Fibroblast of lung (primary cell): ENCODE data around the gene BCL11A. TPM values are rescaled to one million over a fixed set of nuclear protein-coding genes. Genes with fewer than 3 reads are reported as not detected.

ENCODE experiments used
- DNase-seq, 2 donors: peaks; one replicate each; pipeline versions ENCODE4 v3.0.0 to v3.0.0-alpha.2; 2010; ENCODE audit warnings: low read depth in 2 of 2
- H2AFZ ChIP-seq: 2 replicates; pipeline ENCODE4 v1.5.1; 2012; ENCODE audit warnings: low read length, control low read depth, inconsistent platforms
- H3K27ac ChIP-seq: 2 replicates; pipeline ENCODE4 v1.5.1; 2011; ENCODE audit warnings: low read length, control low read depth; ENCODE audit not compliant: insufficient read depth
- H3K27me3 ChIP-seq: 2 replicates; pipeline ENCODE4 v1.5.1; 2011; ENCODE audit warnings: mild to moderate bottlenecking, low read length; ENCODE audit not compliant: control insufficient read depth, insufficient read depth
- H3K36me3 ChIP-seq: 2 replicates; pipeline ENCODE4 v1.5.1; 2011; ENCODE audit warnings: low read length; ENCODE audit not compliant: control insufficient read depth, insufficient read depth
- H3K4me1 ChIP-seq: 2 replicates; pipeline ENCODE4 v1.5.1; 2011; ENCODE audit warnings: low read length; ENCODE audit not compliant: control insufficient read depth, insufficient read depth; ENCODE audit errors: extremely low read depth
- H3K4me2 ChIP-seq: 2 replicates; pipeline ENCODE4 v1.5.1; 2011; ENCODE audit warnings: low read length, control low read depth; ENCODE audit not compliant: insufficient read depth; ENCODE audit errors: extremely low read depth
- H3K4me3 ChIP-seq, 4 experiments: fragments of 200-600 bp in 1 of 4; sonication (generic) in 1 of 4; replicated peaks in 1 of 4; 2 replicates each; pipeline ENCODE4 v1.5.1; 2011 to 2016; ENCODE audit warnings: low read length in 4 of 4, low read depth in 3 of 4, mild to moderate bottlenecking in 3 of 4, control low read depth in 2 of 4, inconsistent platforms in 1 of 4, mixed read lengths in 1 of 4; ENCODE audit not compliant: insufficient read depth in 1 of 4; ENCODE audit errors: control extremely low read depth in 1 of 4
- H3K79me2 ChIP-seq: 2 replicates; pipeline ENCODE4 v1.5.1; 2012; ENCODE audit warnings: mild to moderate bottlenecking, low read length, inconsistent platforms; ENCODE audit not compliant: control insufficient read depth, insufficient read depth
- H3K9ac ChIP-seq: 2 replicates; pipeline ENCODE4 v1.5.1; 2011; ENCODE audit warnings: mild to moderate bottlenecking, low read length, control low read depth; ENCODE audit not compliant: insufficient read depth
- H3K9me3 ChIP-seq: 2 replicates; pipeline ENCODE4 v1.5.1; 2012; ENCODE audit warnings: low read depth, low read length; ENCODE audit not compliant: control insufficient read depth, insufficient read depth
- H4K20me1 ChIP-seq: 2 replicates; pipeline ENCODE4 v1.5.1; 2011; ENCODE audit warnings: low read length; ENCODE audit not compliant: control insufficient read depth, insufficient read depth; ENCODE audit errors: extremely low read depth
- EZH2 ChIP-seq: IDR thresholded peaks from 2 replicates; pipeline ENCODE4 v1.5.1; 2012; ENCODE audit warnings: low read length, control low read depth, mild to moderate bottlenecking; ENCODE audit errors: missing control alignments
- polyA plus RNA-seq, 2 donors: library from polyadenylated mRNA; depleted of rRNA in 1 of 2; stranded (reverse) in 1 of 2; unstranded in 1 of 2; fragments of >200 nt; gene quantifications; 2 replicates each; pipeline ENCODE4 v1.2.1, GENCODE V29; 2011 to 2012; ENCODE audit warnings: missing spikeins in 1 of 2
- total RNA-seq: library from RNA; depleted of rRNA; stranded (reverse); fragments of >200 nt; gene quantifications from 2 replicates; pipeline ENCODE4 v1.2.1, GENCODE V29; 2014
- TF ChIP-seq, protein P1 (sequence below), 2 donors: IDR thresholded peaks in 1 of 2; conservative IDR thresholded peaks in 1 of 2; 1 replicate in 1 of 2; 2 replicates in 1 of 2; pipeline ENCODE4 v1.5.1; 2011 to 2012; ENCODE audit warnings: low read length in 2 of 2, control low read depth in 1 of 2, inconsistent platforms in 1 of 2, low read depth in 1 of 2, mild to moderate bottlenecking in 1 of 2

BCL11A gene
- total and polyA plus RNA-seq, 2 donors (not counting 1 experiment from before 2014, with no cell fraction given) = 0.09 to 0.17 TPM

DNA sequence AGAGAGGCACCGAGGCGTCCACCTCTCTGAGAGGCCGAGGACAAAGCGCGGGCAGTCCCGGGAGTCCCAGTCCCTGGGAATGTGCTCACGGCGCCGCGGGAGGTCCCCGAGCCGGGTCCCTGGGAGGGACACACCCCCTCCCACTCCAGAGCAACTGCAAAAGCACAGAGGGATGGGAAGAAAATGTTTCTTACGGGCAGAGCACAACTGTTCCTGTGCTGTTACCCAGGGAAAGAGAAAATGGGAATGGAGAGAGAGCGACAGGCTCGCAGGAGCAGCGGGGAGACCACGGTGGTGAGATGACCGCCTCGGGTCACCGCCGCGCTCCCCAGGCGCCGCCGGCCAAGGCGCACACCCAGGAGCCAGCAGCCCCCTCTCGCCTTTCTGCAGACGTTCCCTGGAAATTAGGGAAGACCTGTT, 1.2 kb upstream of the BCL11A start:
- Histone ChIP-seq H3K4me2 (peak overlapping the region; percentile 73), H3K27me3 (peaks cover 28% of the 10 kb centered on the region), H3K27ac (no peak overlapping the region), H3K9ac (peak overlapping the region; percentile 16), H3K4me3 (peak overlapping the region; percentile 50 to 72 (median 62)), H3K36me3 (no peaks in the 10 kb centered on the region), H3K9me3 (no peaks in the 10 kb centered on the region), H3K4me1 (peaks cover under 1% of the 10 kb centered on the region), H2AFZ (peak overlapping the region; percentile 47), H3K79me2 (no peaks in the 10 kb centered on the region), H4K20me1 (no peaks in the 10 kb centered on the region)
- TF ChIP-seq EZH2 = no peak
- TF ChIP-seq, protein P1, sequence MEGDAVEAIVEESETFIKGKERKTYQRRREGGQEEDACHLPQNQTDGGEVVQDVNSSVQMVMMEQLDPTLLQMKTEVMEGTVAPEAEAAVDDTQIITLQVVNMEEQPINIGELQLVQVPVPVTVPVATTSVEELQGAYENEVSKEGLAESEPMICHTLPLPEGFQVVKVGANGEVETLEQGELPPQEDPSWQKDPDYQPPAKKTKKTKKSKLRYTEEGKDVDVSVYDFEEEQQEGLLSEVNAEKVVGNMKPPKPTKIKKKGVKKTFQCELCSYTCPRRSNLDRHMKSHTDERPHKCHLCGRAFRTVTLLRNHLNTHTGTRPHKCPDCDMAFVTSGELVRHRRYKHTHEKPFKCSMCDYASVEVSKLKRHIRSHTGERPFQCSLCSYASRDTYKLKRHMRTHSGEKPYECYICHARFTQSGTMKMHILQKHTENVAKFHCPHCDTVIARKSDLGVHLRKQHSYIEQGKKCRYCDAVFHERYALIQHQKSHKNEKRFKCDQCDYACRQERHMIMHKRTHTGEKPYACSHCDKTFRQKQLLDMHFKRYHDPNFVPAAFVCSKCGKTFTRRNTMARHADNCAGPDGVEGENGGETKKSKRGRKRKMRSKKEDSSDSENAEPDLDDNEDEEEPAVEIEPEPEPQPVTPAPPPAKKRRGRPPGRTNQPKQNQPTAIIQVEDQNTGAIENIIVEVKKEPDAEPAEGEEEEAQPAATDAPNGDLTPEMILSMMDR (conservative IDR thresholded peaks at IDR 0.05 in 1 of 2, IDR thresholded peaks at IDR 0.05 in 1 of 2; ENCODE audit: low read depth in 1 of 2, low read length in 2 of 2) = no peak
- no peak for DNase-seq

GRCh38 chr2:60554074-60554645, 706 bp upstream of the BCL11A start:
- Histone ChIP-seq H3K36me3 (no peaks in the 10 kb centered on the region), H3K4me1 (peaks cover 2% of the 10 kb centered on the region), H2AFZ (peak overlapping the region; percentile 29), H3K4me3 (peak overlapping the region; percentile 50 to 72 (median 62)), H3K27ac (no peak overlapping the region), H3K27me3 (peaks cover 28% of the 10 kb centered on the region), H3K79me2 (no peaks in the 10 kb centered on the region), H3K9ac (peak overlapping the region; percentile 23), H3K9me3 (no peaks in the 10 kb centered on the region), H4K20me1 (no peaks in the 10 kb centered on the region), H3K4me2 (peak overlapping the region; percentile 73)
- TF ChIP-seq, protein P1 (conservative IDR thresholded peaks at IDR 0.05 in 1 of 2, IDR thresholded peaks at IDR 0.05 in 1 of 2; ENCODE audit: low read depth in 1 of 2, low read length in 2 of 2) = no peak
- TF ChIP-seq EZH2 = peak; percentile 22
- peak in 1 of 2 donors; percentile 35 for DNase-seq

GRCh38 chr2:60552851-60553494, 481 bp downstream of the BCL11A start:
- H3K4me1 ChIP-seq = peaks cover 2% of the 10 kb centered on the region
- H3K36me3 ChIP-seq = no peaks in the 10 kb centered on the region
- H3K9ac ChIP-seq = no peak overlapping the region

More at GRCh38 chr2:60552851-60553494, 481 bp downstream of the BCL11A start:
- peak in 1 of 2 donors; percentile 2 for DNase-seq
- H3K4me2 ChIP-seq = peak overlapping the region; percentile 54
- TF ChIP-seq, protein P1 (conservative IDR thresholded peaks at IDR 0.05 in 1 of 2, IDR thresholded peaks at IDR 0.05 in 1 of 2; ENCODE audit: low read depth in 1 of 2, low read length in 2 of 2) = no peak
- TF ChIP-seq EZH2 = no peak
- H3K9me3 ChIP-seq = no peaks in the 10 kb centered on the region
- H3K27me3 ChIP-seq = peaks cover 24% of the 10 kb centered on the region
- H3K79me2 ChIP-seq = no peaks in the 10 kb centered on the region
- H3K27ac ChIP-seq = no peak overlapping the region
- no peaks in the 10 kb centered on the region for H4K20me1 ChIP-seq
- H2AFZ ChIP-seq = no peak overlapping the region
- peak overlapping the region; percentile 7 to 75 (median 22) for H3K4me3 ChIP-seq
